Measurements from ENCODE around the gene PMM1. TPM values are rescaled to one million over a fixed set of nuclear protein-coding genes. Genes with fewer than 3 reads are reported as not detected.
A peak's percentile ranks its signal among the peaks of the same experiment; 100 is the strongest.

Gene PMM1
- total RNA-seq, 2 donors from 2014 or later = 49.3 to 53.2 TPM

GRCh38 chr22:41579297-41579996, 10.2 kb downstream of the PMM1 start:
- H3K27ac ChIP-seq = no peak overlapping the region
- no peaks in the 10 kb centered on the region for H3K36me3 ChIP-seq
- TF ChIP-seq, protein P1, sequence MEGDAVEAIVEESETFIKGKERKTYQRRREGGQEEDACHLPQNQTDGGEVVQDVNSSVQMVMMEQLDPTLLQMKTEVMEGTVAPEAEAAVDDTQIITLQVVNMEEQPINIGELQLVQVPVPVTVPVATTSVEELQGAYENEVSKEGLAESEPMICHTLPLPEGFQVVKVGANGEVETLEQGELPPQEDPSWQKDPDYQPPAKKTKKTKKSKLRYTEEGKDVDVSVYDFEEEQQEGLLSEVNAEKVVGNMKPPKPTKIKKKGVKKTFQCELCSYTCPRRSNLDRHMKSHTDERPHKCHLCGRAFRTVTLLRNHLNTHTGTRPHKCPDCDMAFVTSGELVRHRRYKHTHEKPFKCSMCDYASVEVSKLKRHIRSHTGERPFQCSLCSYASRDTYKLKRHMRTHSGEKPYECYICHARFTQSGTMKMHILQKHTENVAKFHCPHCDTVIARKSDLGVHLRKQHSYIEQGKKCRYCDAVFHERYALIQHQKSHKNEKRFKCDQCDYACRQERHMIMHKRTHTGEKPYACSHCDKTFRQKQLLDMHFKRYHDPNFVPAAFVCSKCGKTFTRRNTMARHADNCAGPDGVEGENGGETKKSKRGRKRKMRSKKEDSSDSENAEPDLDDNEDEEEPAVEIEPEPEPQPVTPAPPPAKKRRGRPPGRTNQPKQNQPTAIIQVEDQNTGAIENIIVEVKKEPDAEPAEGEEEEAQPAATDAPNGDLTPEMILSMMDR (IDR thresholded peaks at IDR 0.05) = no peak
- no peaks in the 10 kb centered on the region for H3K4me1 ChIP-seq
- H3K4me3 ChIP-seq = no peak overlapping the region
- H3K9ac ChIP-seq (ENCODE audit: low read depth in 2 of 2, low read length in 2 of 2) = no peak overlapping the region
- no peaks in the 10 kb centered on the region for H3K9me3 ChIP-seq
- no peaks in the 10 kb centered on the region for H3K27me3 ChIP-seq
- DNase-seq = no peak
- intact Hi-C loops (cut with DNase I) = no loop called here

DNA sequence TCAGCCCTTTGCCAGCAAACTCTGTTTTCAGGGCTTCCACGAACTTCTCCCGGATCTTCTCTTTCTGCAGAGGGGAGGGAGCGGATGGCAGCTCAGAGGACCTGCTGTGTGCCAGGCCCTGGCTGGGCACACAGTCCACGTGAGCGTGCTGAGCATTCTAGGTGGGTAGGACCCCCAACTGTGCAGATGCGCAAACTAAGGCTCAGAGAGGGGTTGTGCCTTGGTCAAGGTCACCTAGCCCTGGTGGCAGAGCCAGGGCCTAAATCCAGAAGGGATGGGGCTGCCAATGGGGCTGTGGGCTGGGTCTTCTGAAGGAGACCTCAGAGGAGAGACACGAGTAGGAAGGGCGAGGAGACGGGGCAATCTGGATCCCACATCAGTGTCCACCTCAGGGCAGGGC, 10.8 kb downstream of the PMM1 start:
- Histone ChIP-seq H3K9ac (ENCODE audit: low read depth in 2 of 2, low read length in 2 of 2) (no peak overlapping the region), H3K27ac (no peak overlapping the region), H3K36me3 (no peaks in the 10 kb centered on the region), H3K4me1 (no peaks in the 10 kb centered on the region), H3K9me3 (no peaks in the 10 kb centered on the region), H3K27me3 (no peaks in the 10 kb centered on the region), H3K4me3 (no peak overlapping the region)
- TF ChIP-seq, protein P1 (IDR thresholded peaks at IDR 0.05) = no peak
- intact Hi-C loops (cut with DNase I) = no loop called here
- no peak for DNase-seq

DNA sequence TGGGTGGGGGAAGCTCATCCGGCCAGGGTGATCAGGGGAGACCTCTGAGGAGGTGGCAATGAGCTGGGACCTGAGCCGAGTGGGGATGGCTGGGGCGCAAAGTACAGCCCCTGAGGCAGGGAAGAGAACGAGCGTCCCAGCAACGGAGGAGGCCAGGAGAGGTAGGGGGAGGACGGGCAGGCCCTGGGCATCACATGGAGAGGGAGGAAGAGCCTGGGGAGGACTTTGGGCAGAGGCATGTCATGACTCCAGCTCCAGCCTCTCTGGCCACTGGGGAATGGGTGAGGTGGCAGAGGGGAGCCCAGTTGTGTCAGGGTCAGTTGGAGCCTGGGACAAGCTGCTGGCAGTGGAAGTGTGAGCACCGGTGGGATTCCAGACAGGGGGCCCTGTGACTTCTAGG, 11.5 kb downstream of the PMM1 start:
- intact Hi-C loops (cut with DNase I) = no loop called here
- H3K4me3 ChIP-seq = no peak overlapping the region
- no peaks in the 10 kb centered on the region for H3K4me1 ChIP-seq
- H3K27me3 ChIP-seq = no peaks in the 10 kb centered on the region
- TF ChIP-seq, protein P1 (IDR thresholded peaks at IDR 0.05) = no peak
- H3K36me3 ChIP-seq = no peaks in the 10 kb centered on the region
- no peak overlapping the region for H3K9ac ChIP-seq (ENCODE audit: low read depth in 2 of 2, low read length in 2 of 2)
- no peaks in the 10 kb centered on the region for H3K9me3 ChIP-seq
- H3K27ac ChIP-seq = no peak overlapping the region
- DNase-seq = no peak

- Histone ChIP-seq H3K27me3 (no peaks in the 10 kb centered on the region), H3K27ac (no peak overlapping the region), H3K36me3 (no peaks in the 10 kb centered on the region), H3K4me3 (no peak overlapping the region), H3K4me1 (no peaks in the 10 kb centered on the region), H3K9ac (ENCODE audit: low read depth in 2 of 2, low read length in 2 of 2) (no peak overlapping the region), H3K9me3 (no peaks in the 10 kb centered on the region)
- peak; percentile 40 for DNase-seq
- intact Hi-C loops (cut with DNase I) = no loop called here
- TF ChIP-seq, protein P1 (IDR thresholded peaks at IDR 0.05) = peak; percentile 28
These were observed 12.8 kb downstream of the PMM1 start for GRCh38 chr22:41576877-41577276.

GRCh38 chr22:41575533-41575932, 14.1 kb downstream of the PMM1 start:
- Histone ChIP-seq H3K27me3 (no peaks in the 10 kb centered on the region), H3K4me3 (no peak overlapping the region), H3K4me1 (no peaks in the 10 kb centered on the region), H3K36me3 (no peaks in the 10 kb centered on the region), H3K9me3 (no peaks in the 10 kb centered on the region), H3K27ac (no peak overlapping the region), H3K9ac (ENCODE audit: low read depth in 2 of 2, low read length in 2 of 2) (no peak overlapping the region)
- intact Hi-C loops (cut with DNase I) = no loop called here
- DNase-seq = no peak
- TF ChIP-seq, protein P1 (IDR thresholded peaks at IDR 0.05) = no peak
